NCI-H146 (cell line): ENCODE results near the gene GPR21.
A peak's percentile ranks its signal among the peaks of the same experiment; 100 is the strongest.

Experiments
- DNase-seq: peaks from one replicate; lab custom pipeline; 2025; lab: John Stamatoyannopoulos, UW

Gene GPR21, protein sequence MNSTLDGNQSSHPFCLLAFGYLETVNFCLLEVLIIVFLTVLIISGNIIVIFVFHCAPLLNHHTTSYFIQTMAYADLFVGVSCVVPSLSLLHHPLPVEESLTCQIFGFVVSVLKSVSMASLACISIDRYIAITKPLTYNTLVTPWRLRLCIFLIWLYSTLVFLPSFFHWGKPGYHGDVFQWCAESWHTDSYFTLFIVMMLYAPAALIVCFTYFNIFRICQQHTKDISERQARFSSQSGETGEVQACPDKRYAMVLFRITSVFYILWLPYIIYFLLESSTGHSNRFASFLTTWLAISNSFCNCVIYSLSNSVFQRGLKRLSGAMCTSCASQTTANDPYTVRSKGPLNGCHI

GRCh38 chr9:123033352-123033751, at the start of gene GPR21:
GPR21 (plus strand) TSS chr9:123033667; CDS start chr9:123034567, 900 bp downstream.
- DNase-seq: no peak

- no peak for DNase-seq
Measured at GRCh38 chr9:122986010-122986409, 47.5 kb upstream of the GPR21 start.

GRCh38 chr9:122988141-122988540, 45.3 kb upstream of the GPR21 start:
- DNase-seq: no peak

GRCh38 chr9:122988920-122989621, 44.4 kb upstream of the GPR21 start:
- DNase-seq: no peak

GRCh38 chr9:122991370-122991830, 42.1 kb upstream of the GPR21 start:
- DNase-seq: peak; percentile 11

DNA sequence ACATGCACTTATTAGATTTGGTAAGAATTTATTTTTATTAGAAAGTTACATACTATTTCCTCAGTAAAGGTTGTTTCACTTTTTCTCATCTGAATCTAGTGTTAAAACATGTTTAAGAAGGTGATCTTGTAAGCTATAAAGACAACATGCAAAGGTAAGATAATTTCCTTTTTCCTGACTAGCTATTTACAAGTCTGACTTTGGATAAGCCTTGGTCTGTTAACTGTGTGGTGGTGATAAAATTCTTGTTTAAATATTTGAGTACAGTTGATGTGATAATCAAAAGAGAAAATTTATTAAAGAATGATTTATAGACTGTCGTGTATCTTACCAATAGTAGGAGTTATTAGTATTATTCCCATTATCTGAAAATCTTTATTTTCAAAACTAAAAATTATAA, 36.9 kb upstream of the GPR21 start:
- no peak for DNase-seq

DNA sequence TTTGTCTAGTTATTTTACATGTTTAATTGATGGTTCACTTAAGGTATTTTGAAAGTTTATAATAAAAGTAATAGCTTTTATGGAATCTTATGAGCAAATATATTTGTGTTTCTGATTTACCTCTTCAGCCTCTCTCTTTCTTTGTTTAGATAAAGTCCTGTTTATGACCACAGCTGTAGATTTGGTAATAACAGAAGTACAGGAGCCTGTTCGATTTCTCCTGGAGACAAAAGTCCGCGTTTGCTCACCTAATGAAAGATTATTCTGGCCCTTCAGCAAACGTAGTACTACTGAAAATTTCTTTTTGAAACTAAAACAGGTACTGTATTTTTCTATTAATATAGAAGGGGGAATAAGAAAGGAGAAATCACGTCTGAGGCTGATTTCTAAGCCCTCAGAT, 35.0 kb upstream of the GPR21 start:
- no peak for DNase-seq

DNA sequence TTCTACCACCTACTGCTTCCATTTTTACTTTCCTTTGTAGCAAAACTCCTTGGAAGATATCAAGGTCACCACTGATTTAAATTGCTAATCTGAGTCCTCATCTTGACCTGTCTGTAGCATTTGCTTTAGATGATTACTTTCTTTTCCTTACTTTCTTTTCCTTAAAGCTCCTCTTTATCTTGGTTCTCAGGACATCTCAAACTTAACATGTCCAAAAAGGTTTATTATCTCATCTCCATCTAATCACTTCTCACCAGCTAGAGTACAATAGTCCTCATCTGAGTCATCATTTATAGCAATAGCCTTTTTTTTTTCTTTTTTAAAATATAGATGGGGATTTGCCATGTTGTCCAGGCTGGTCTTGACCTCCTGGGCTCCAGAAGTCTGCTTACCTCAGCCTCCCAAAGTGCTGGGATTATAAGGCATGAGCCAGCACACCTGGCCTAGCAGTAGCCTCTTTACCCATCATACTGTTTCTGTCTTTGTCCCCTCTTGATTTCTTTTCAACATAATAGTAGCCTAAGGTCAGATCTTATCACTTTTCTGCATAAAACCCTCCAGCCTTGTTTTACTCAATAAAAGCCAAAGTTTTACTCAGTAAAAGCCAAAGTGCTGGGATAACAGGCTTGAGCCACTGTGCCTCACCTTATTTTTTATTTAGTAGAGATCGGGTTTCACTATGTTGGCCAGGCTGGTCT, 32.9 kb upstream of the GPR21 start:
- DNase-seq: no peak

GRCh38 chr9:123002754-123003153, 30.7 kb upstream of the GPR21 start:
- DNase-seq: no peak

DNA sequence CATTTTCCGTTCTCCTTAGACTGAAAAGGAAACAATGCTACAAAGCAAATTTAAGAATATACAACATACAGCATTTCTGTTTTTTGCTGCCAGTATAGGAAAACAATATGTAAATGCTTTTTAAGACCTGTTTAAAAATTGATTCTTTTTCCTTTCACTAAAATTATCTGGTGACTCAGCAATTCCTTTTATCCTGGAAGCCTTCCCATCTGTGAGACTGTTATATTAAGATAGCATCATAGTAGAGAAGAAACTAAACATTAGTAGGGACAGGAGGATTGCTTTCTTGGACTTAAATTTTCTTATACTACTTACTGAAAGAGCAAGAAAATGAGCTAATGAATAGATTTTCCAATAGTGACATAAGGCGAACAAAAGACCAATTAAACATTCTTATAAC, 30.0 kb upstream of the GPR21 start:
- DNase-seq: no peak

DNA sequence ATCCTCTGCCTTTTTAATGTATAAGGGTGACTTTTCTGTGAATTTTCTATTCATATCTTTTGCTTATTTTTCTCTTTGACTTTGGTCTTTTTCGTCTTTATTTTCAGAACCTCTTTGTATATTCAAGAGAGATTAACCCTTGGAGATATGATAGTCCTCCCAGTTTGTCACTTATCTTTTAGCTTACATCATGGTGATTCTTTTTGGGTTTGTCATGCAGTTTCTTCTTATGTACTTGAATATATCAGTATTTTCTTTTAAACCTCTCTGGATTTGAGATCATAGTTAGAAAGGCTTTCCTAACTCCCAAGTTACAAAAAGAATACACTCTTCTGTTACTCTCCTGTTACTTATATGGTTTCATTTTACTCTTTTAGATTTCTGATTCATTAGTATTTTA, 27.5 kb upstream of the GPR21 start:
- no peak for DNase-seq

- DNase-seq: no peak
Measured at GRCh38 chr9:123007269-123007668, 26.2 kb upstream of the GPR21 start.

GRCh38 chr9:123008909-123009308, 24.6 kb upstream of the GPR21 start:
- no peak for DNase-seq

DNA sequence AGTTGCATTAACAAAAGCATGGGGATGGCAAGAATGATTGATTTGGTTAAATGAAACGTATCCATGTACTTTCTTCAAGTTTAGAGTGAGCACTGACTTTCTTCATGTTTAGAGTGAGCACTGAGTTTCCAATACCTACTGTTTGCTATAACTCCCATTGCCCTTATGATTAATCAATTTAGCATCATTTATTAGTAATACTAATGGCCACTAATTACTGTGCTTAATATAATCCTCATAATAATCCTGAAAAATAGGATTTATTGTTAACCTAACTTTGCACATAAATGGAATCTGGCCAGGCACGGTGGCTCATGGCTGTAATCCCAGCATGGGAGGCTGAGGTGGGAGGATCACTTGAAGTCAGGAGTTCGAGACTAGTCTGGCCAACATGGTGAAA, 22.1 kb upstream of the GPR21 start:
- no peak for DNase-seq

DNA sequence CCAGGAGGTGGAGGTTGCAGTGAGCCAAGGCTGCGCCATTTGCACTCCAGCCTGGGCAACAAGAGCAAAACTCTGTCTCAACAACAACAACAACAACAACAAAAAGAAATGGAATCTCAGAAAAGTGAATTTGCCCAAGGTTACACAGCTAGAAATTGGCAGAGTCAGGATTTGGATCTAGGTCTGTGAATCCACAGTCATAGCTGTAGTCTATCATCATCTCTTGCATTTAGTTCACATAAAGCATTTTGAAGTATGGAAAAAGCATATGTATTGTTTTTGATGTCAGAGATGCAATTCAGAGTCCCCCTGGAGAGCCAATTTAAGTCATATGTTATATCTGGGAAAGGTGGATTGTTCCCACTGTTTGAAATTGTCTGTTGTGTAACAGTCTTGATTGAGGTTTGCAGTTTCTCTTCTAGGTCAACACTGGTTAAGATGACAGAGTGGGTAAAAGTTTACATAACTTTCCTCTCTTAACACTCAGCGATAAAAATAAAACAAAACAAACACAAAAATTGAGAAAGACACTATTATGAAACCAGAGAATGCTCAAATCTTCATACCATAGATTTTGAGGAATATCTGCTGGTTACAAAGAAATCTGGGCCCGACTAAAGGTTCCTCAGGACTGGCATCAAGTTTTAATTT, 21.5 kb upstream of the GPR21 start:
- DNase-seq: no peak

GRCh38 chr9:123016631-123017030, 16.8 kb upstream of the GPR21 start:
- no peak for DNase-seq

- DNase-seq: no peak
Measured at GRCh38 chr9:123020796-123021195, 12.7 kb upstream of the GPR21 start.

GRCh38 chr9:123026425-123026824, 7.0 kb upstream of the GPR21 start:
- DNase-seq: no peak

GRCh38 chr9:123027517-123027916, 6.0 kb upstream of the GPR21 start:
- DNase-seq: no peak

DNA sequence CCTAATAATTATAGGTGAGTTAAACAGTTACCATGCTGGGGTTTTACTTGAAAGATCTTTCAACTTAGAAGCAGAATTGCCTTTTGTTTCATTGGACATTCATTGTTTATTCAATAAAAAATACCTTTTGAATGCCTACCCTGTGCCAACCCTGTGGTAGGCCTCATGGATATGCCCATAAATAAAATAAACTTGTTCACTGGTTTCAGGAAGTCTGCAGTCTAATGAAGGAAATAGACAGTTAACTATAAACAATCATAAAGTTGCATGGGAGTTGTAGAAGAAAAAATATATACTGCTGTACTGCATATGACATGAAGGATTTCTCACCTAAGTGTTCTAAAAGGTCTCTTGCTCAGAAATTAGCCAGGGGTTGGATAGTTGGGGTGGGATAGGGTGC, 5.3 kb upstream of the GPR21 start:
- DNase-seq: no peak

- no peak for DNase-seq
Measured at GRCh38 chr9:123028973-123029372, 4.5 kb upstream of the GPR21 start.

DNA sequence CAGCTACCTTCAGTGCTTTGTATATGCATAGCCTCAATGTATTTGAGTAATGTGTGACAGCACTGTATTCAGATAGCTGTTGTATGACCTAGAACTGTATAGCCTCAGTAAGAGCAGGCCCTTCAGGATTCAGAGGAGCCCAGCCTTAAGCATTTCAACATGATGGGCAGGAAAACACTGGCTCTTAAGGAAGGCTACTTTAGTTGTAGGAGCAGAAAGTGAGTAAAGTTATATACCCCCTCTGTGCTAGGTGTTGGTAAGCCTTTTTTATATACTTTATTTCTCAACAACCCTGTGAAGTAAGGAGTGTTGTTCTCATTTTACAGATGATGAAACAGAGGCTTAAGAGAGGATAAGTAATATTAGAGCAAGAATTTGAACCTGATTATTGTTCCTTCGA, 1.5 kb upstream of the GPR21 start:
- no peak for DNase-seq
